ENCODE measurements around the gene CKAP5. TPM values are rescaled to one million over a fixed set of nuclear protein-coding genes. Genes with fewer than 3 reads are reported as not detected.
A peak's percentile ranks its signal among the peaks of the same experiment; 100 is the strongest.

The CKAP5 gene
- total RNA-seq, 2 donors from 2014 or later, result 33.7 to 39.8 TPM

DNA sequence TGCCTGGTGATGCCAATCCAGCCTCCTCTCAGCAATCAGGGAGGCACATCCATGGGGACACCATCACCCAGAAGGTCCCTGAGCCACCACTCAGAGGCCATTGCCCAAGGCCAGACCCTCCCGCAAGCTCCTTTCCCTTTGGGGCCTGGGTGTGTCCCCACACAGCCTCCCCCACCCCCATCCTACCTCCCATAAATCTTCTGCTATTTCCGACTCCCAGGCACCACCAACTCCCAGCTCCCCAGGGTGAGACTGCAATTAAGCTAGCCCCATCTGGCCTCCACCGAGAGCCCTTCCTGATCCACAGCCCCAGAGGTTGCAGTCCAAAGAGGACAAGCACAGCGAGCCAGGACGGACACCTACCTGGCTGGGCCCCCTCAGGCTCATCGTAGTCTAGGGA is 152.0 kb downstream of the CKAP5 start:
- ATAC-seq, result no peak
- no peak overlapping the region for H3K4me3 Mint-ChIP-seq
- no peaks in the 10 kb centered on the region for H3K9me3 ChIP-seq (ENCODE audit: control insufficient read depth, low read length, poor library complexity, severe bottlenecking)
- peak overlapping the region; percentile 56 for H3K27ac Mint-ChIP-seq
- DNase-seq, result no peak
- H3K36me3 Mint-ChIP-seq (ENCODE audit: low read depth), result no peaks in the 10 kb centered on the region
- no peaks in the 10 kb centered on the region for H3K27me3 Mint-ChIP-seq
- peaks cover 20% of the 10 kb centered on the region for H3K4me1 Mint-ChIP-seq

GRCh38 chr11:46693597-46694012 is 152.5 kb downstream of the CKAP5 start:
- no peaks in the 10 kb centered on the region for H3K36me3 Mint-ChIP-seq (ENCODE audit: low read depth)
- H3K4me1 Mint-ChIP-seq, result peaks cover 19% of the 10 kb centered on the region
- no peak for ATAC-seq
- H3K27me3 Mint-ChIP-seq, result no peaks in the 10 kb centered on the region
- DNase-seq, result no peak
- H3K27ac Mint-ChIP-seq, result peak overlapping the region; percentile 56
- no peaks in the 10 kb centered on the region for H3K9me3 ChIP-seq (ENCODE audit: control insufficient read depth, low read length, poor library complexity, severe bottlenecking)
- H3K4me3 Mint-ChIP-seq, result no peak overlapping the region

Other genes with a start within 250 kb of the CKAP5 start
- 10 to 100 TPM; 17.2 to 17.4 TPM for gene HARBI1, start 229.1 kb downstream of the CKAP5 start, total RNA-seq
- 100 to 1,000 TPM; 110 to 129 TPM for gene ATG13, start 228.7 kb downstream of the CKAP5 start, total RNA-seq
- gene ARHGAP1, start 145.7 kb downstream of the CKAP5 start, total RNA-seq, result 10 to 100 TPM; 58.0 to 65.9 TPM
- gene ZNF408, start 145.2 kb downstream of the CKAP5 start, total RNA-seq, result 10 to 100 TPM; 11.0 to 14.7 TPM
- not detected for gene F2, start 127.1 kb downstream of the CKAP5 start, total RNA-seq
- gene LRP4, start 72.3 kb upstream of the CKAP5 start, total RNA-seq, result not detected
- gene CSTPP1, start 90.5 kb upstream of the CKAP5 start, total RNA-seq, result 10 to 100 TPM; 12.2 to 13.8 TPM